Measurements from ENCODE around the gene LPP. TPM values are rescaled to one million over a fixed set of nuclear protein-coding genes. Genes with fewer than 3 reads are reported as not detected.

LPP gene
- total RNA-seq, 3 donors from 2014 or later (not counting 1 experiment from before 2014, with no cell fraction given), result 137 to 163 (median 149) TPM

- WGBS (ENCODE audit: insufficient coverage), result 100% methylated on average over 1 of the region's 1 CpG
- intact Hi-C loops (cut with micrococcal nuclease), result no loop called here
Measured at GRCh38 chr3:188660415-188660814, 506.5 kb downstream of the LPP start.

GRCh38 chr3:188661806-188662205, 507.8 kb downstream of the LPP start:
- H3K27ac ChIP-seq (ENCODE audit: low read length), result no peak overlapping the region
- H3K4me1 Mint-ChIP-seq, result peaks cover 25 to 28% of the 10 kb centered on the region in 2 donors
- no peaks in the 10 kb centered on the region for H3K36me3 ChIP-seq (ENCODE audit: control insufficient read depth, insufficient read depth, low read length)
- no peak overlapping the region for H3K27ac Mint-ChIP-seq
- DNase-seq (no peak), ATAC-seq (no peak)
- 94% methylated on average over 2 of the region's 2 CpGs for WGBS (ENCODE audit: insufficient coverage)
- no peaks in the 10 kb centered on the region for H3K9me3 Mint-ChIP-seq
- H3K27me3 Mint-ChIP-seq (ENCODE audit: low read depth in 2 of 2), result no peaks in the 10 kb centered on the region
- TF ChIP-seq CTCF (IDR thresholded peaks at IDR 0.05), result no peak
- intact Hi-C loops (cut with micrococcal nuclease), result no loop called here
- H3K36me3 Mint-ChIP-seq, result no peaks in the 10 kb centered on the region
- no peaks in the 10 kb centered on the region for H3K27me3 ChIP-seq (ENCODE audit: control insufficient read depth, insufficient read depth, low read length)
- H3K4me3 Mint-ChIP-seq, result no peak overlapping the region
- H3K4me3 ChIP-seq (ENCODE audit: low read length), result no peak overlapping the region
- peaks cover 4% of the 10 kb centered on the region for H3K4me1 ChIP-seq (ENCODE audit: control insufficient read depth, insufficient read depth, low read length)
- no peaks in the 10 kb centered on the region for H3K9me3 ChIP-seq (ENCODE audit: control insufficient read depth, insufficient read depth, low read length)

More at GRCh38 chr3:188660415-188660814, 506.5 kb downstream of the LPP start:
- H3K4me3 ChIP-seq (ENCODE audit: low read length), result no peak overlapping the region
- H3K27me3 ChIP-seq (ENCODE audit: control insufficient read depth, insufficient read depth, low read length), result no peaks in the 10 kb centered on the region
- no peaks in the 10 kb centered on the region for H3K9me3 ChIP-seq (ENCODE audit: control insufficient read depth, insufficient read depth, low read length)
- no peaks in the 10 kb centered on the region for H3K36me3 Mint-ChIP-seq
- no peak for DNase-seq
- no peak for ATAC-seq
- H3K27ac ChIP-seq (ENCODE audit: low read length), result no peak overlapping the region
- peaks cover 26 to 28% of the 10 kb centered on the region in 2 donors for H3K4me1 Mint-ChIP-seq
- no peak overlapping the region for H3K27ac Mint-ChIP-seq
- peaks cover 4% of the 10 kb centered on the region for H3K4me1 ChIP-seq (ENCODE audit: control insufficient read depth, insufficient read depth, low read length)
- H3K4me3 Mint-ChIP-seq, result no peak overlapping the region
- no peak for TF ChIP-seq CTCF (IDR thresholded peaks at IDR 0.05)
- no peaks in the 10 kb centered on the region for H3K36me3 ChIP-seq (ENCODE audit: control insufficient read depth, insufficient read depth, low read length)
- no peaks in the 10 kb centered on the region for H3K9me3 Mint-ChIP-seq
- no peaks in the 10 kb centered on the region for H3K27me3 Mint-ChIP-seq (ENCODE audit: low read depth in 2 of 2)

- WGBS (ENCODE audit: insufficient coverage), result 94% methylated on average over 1 of the region's 1 CpG
Measured at GRCh38 chr3:188662214-188662613, 508.3 kb downstream of the LPP start.

More at GRCh38 chr3:188662214-188662613, 508.3 kb downstream of the LPP start:
- Histone ChIP-seq H3K36me3 (ENCODE audit: control insufficient read depth, insufficient read depth, low read length) (no peaks in the 10 kb centered on the region), H3K4me3 (ENCODE audit: low read length) (no peak overlapping the region), H3K27me3 (ENCODE audit: control insufficient read depth, insufficient read depth, low read length) (no peaks in the 10 kb centered on the region), H3K27ac (ENCODE audit: low read length) (no peak overlapping the region), H3K4me1 (ENCODE audit: control insufficient read depth, insufficient read depth, low read length) (peaks cover 4% of the 10 kb centered on the region), H3K9me3 (ENCODE audit: control insufficient read depth, insufficient read depth, low read length) (no peaks in the 10 kb centered on the region)
- no peak for TF ChIP-seq CTCF (IDR thresholded peaks at IDR 0.05)
- H3K9me3 Mint-ChIP-seq, result no peaks in the 10 kb centered on the region
- H3K27me3 Mint-ChIP-seq (ENCODE audit: low read depth in 2 of 2), result no peaks in the 10 kb centered on the region
- H3K4me3 Mint-ChIP-seq, result no peak overlapping the region
- no peak for ATAC-seq
- DNase-seq, result no peak
- H3K27ac Mint-ChIP-seq, result no peak overlapping the region
- H3K36me3 Mint-ChIP-seq, result no peaks in the 10 kb centered on the region
- intact Hi-C loops (cut with micrococcal nuclease), result no loop called here
- peaks cover 25 to 28% of the 10 kb centered on the region in 2 donors for H3K4me1 Mint-ChIP-seq
